K562 (cell line): ENCODE data around the gene FHIT. TPM values are rescaled to one million over a fixed set of nuclear protein-coding genes. Genes with fewer than 3 reads are reported as not detected.

Experiments used
- ATAC-seq: fragments of 200-7000 bp; cut with Tn5 transposase; 3 replicates; pipeline ENCODE4 v1.9.1; 2020; ENCODE audit warnings: moderate library complexity
- BruUV-seq: library from RNA; stranded (reverse); fragments of 400-500 nt; replicated peaks from 2 replicates; lab custom pipeline; 2021; lab: Mats Ljungman, UMichigan
- CTCF ChIA-PET: fragments of 300-600 bp; formaldehyde crosslinking; extraction: SDS; loops from one replicate; lab custom pipeline; 2021; ENCODE audit warnings: low intra/inter-chr PET ratio; lab: Yijun Ruan, JAX
- POLR2A ChIA-PET: fragments of 300-600, 350-650 bp; sonication (Branson Sonifier 250); formaldehyde crosslinking; extraction: SDS; loops from one replicate; lab custom pipeline; 2021; ENCODE audit warnings: antibody characterized with exemption, inconsistent platforms; lab: Yijun Ruan, JAX
- DNase-seq, 4 experiments: peaks; one replicate each; pipeline versions ENCODE4 v3.0.0 to v3.0.0-alpha.2; 2011 to 2018; ENCODE audit warnings: low spot score in 3 of 4, mixed read lengths in 3 of 4; ENCODE audit errors: extremely low read depth in 1 of 4
- FAIRE-seq: peaks from 2 replicates; lab custom pipeline; 2011; peaks lifted over from hg19 to GRCh38; lab: Jason Lieb, UNC
- H2AFZ ChIP-seq: 2 replicates; pipeline ENCODE4 v1.6.0; 2011; ENCODE audit warnings: low read depth, low read length, control low read depth, inconsistent platforms
- H3K27ac ChIP-seq: fragments of 200-600 bp; 3 replicates; pipeline ENCODE4 v1.8.0; 2011; ENCODE audit warnings: low read depth, mild to moderate bottlenecking, control low read depth, inconsistent platforms, low read length, moderate library complexity, mixed read lengths; ENCODE audit errors: extremely low read depth
- H3K27me3 ChIP-seq, 2 experiments: fragments of 300-600 bp in 1 of 2; 2 replicates in 1 of 2; 3 replicates in 1 of 2; pipeline versions ENCODE4 v1.6.0 to v1.8.0; 2011; ENCODE audit warnings: inconsistent platforms in 2 of 2, low read length in 2 of 2, mild to moderate bottlenecking in 1 of 2, mixed read lengths in 1 of 2, moderate library complexity in 1 of 2; ENCODE audit not compliant: control insufficient read depth in 2 of 2, insufficient read depth in 2 of 2
- H3K36me3 ChIP-seq: fragments of 300-600 bp; 3 replicates; pipeline ENCODE4 v1.8.0; 2011; ENCODE audit warnings: mild to moderate bottlenecking, low read length, inconsistent platforms; ENCODE audit not compliant: control insufficient read depth, insufficient read depth
- H3K4me1 ChIP-seq, 2 experiments: fragments of 200-600 bp in 1 of 2; replicated peaks in 1 of 2; 2 replicates in 1 of 2; 3 replicates in 1 of 2; pipeline versions ENCODE4 v1.5.1 to v1.8.0; 2011; ENCODE audit warnings: inconsistent platforms in 2 of 2, low read length in 2 of 2, mild to moderate bottlenecking in 1 of 2, mixed read lengths in 1 of 2, moderate library complexity in 1 of 2; ENCODE audit not compliant: control insufficient read depth in 2 of 2, insufficient read depth in 2 of 2
- H3K4me2 ChIP-seq: 2 replicates; pipeline ENCODE4 v1.6.1; 2011; ENCODE audit warnings: low read length, control low read depth, inconsistent platforms, mixed read lengths; ENCODE audit not compliant: insufficient read depth
- H3K4me3 ChIP-seq: fragments of 200-600 bp; sonication (generic), shearing (Covaris generic); 2 replicates; pipeline ENCODE4 v1.5.1; 2016; ENCODE audit warnings: control low read depth, inconsistent platforms
- H3K79me2 ChIP-seq: fragments of 200-600 bp; 3 replicates; pipeline ENCODE4 v1.8.0; 2011; ENCODE audit warnings: low read length, inconsistent platforms; ENCODE audit not compliant: control insufficient read depth, insufficient read depth
- H3K9ac ChIP-seq, 2 experiments: 2 replicates each; pipeline versions ENCODE4 v1.6.0 to v1.6.1; 2011; ENCODE audit warnings: low read depth in 2 of 2, low read length in 2 of 2, control low read depth in 1 of 2, inconsistent platforms in 1 of 2, mild to moderate bottlenecking in 1 of 2, mixed read lengths in 1 of 2; ENCODE audit not compliant: insufficient read depth in 1 of 2
- H3K9me1 ChIP-seq: one replicate; pipeline ENCODE4 v1.6.0; 2011; ENCODE audit warnings: inconsistent platforms, mild to moderate bottlenecking, low read length, moderate library complexity; ENCODE audit not compliant: control insufficient read depth, insufficient read depth
- H3K9me3 ChIP-seq: replicated peaks from 2 replicates; pipeline ENCODE4 v1.5.1; 2011; ENCODE audit warnings: low read depth, low read length, inconsistent platforms; ENCODE audit not compliant: control insufficient read depth, insufficient read depth
- H4K20me1 ChIP-seq: replicated peaks from 2 replicates; pipeline ENCODE4 v1.6.1; 2011; ENCODE audit warnings: low read length, inconsistent platforms, mixed read lengths; ENCODE audit not compliant: control insufficient read depth, insufficient read depth
- ATF4 ChIP-seq: fragments of 450-650 bp; formaldehyde crosslinking; IDR thresholded peaks from 2 replicates; pipeline ENCODE4 v1.4.0; 2022; ENCODE audit warnings: mild to moderate bottlenecking, moderate library complexity
- MITF ChIP-seq: IDR thresholded peaks from 2 replicates; pipeline ENCODE4 v1.6.1; 2014; ENCODE audit warnings: antibody characterized with exemption
- NKRF ChIP-seq: fragments of 450-650 bp; IDR thresholded peaks from 2 replicates; pipeline ENCODE4 v1.6.1; 2016; ENCODE audit warnings: borderline replicate concordance
- RBM34 ChIP-seq: fragments of 200-400 bp; formaldehyde crosslinking; IDR thresholded peaks from 2 replicates; pipeline ENCODE4 v1.6.1; 2018; ENCODE audit warnings: low read length, borderline replicate concordance; ENCODE audit not compliant: insufficient read depth
- ZFP36 ChIP-seq: fragments of 150-350 bp; IDR thresholded peaks from 2 replicates; pipeline ENCODE4 v1.6.1; 2018; ENCODE audit warnings: low read length, low read depth; ENCODE audit not compliant: partially characterized antibody
- ZNF217 ChIP-seq: sonication (generic); formaldehyde crosslinking; IDR thresholded peaks from 2 replicates; pipeline ENCODE4 v1.8.0; 2022; ENCODE audit warnings: mild to moderate bottlenecking, missing genetic modification reagents
- ZNF511 ChIP-seq: sonication (generic); formaldehyde crosslinking; IDR thresholded peaks from 2 replicates; pipeline ENCODE4 v1.8.0; 2022; ENCODE audit warnings: mild to moderate bottlenecking, missing genetic modification reagents
- ZNF740 ChIP-seq, 3 experiments: fragments of 200-800 bp in 1 of 3; sonication (Bioruptor generic) in 1 of 3; sonication (generic) in 1 of 3; formaldehyde crosslinking in 1 of 3; IDR thresholded peaks; 2 replicates each; pipeline versions ENCODE4 v1.6.1 to v1.8.0; 2016 to 2022; ENCODE audit warnings: mild to moderate bottlenecking in 2 of 3, missing compliant biosample characterization in 2 of 3, missing genetic modification characterization in 2 of 3, missing genetic modification reagents in 1 of 3
- WGBS: fragments of 100-300 bp; shearing (Covaris generic); methylation state at CpG from one replicate; pipeline ENCODE4 v1.1.6; 2016; ENCODE audit warnings: low coverage, mixed read lengths; ENCODE audit not compliant: insufficient coverage; ENCODE audit errors: missing lambda C conversion rate; 5-methylcytosine and 5-hydroxymethylcytosine counted together
- in situ Hi-C: fragments of 300-500 bp; cut with MboI; formaldehyde crosslinking; loops from 4 replicates; pipeline ENCODE4 v1.15.0; 2018; ENCODE audit warnings: inconsistent platforms, mixed read lengths
- intact Hi-C: fragments of 100-400 bp; cut with micrococcal nuclease; formaldehyde crosslinking; loops from 2 replicates; pipeline ENCODE4 v1.14.2; 2022
- polyA plus RNA-seq, 8 experiments: library from polyadenylated mRNA; depleted of rRNA in 4 of 8; stranded (reverse) in 5 of 8; unstranded in 3 of 8; fragments of >200 nt; fragmentation: Nextera tagmentation in 2 of 8; fragmentation: Illumina TruSeq in 1 of 8; extraction: Ambion mirVana in 2 of 8; extraction: Trizol in 1 of 8; gene quantifications; 2 replicates each; pipeline versions ENCODE4 v1.2.1 to v1.2.3, GENCODE V29; 2011 to 2014; ENCODE audit warnings: inconsistent platforms in 1 of 8, missing spikeins in 1 of 8
- total RNA-seq, 7 experiments: library from RNA; depleted of rRNA in 6 of 7; stranded (reverse); fragments of >200 nt in 6 of 7; fragmentation: Illumina TruSeq in 2 of 7; extraction: Trizol in 2 of 7; gene quantifications; 2 replicates each; pipeline versions ENCODE4 v1.2.1 to v1.2.3, GENCODE V29; 2011 to 2021; ENCODE audit warnings: low replicate concordance in 1 of 7

The FHIT gene
- total and polyA plus RNA-seq, 9 of the 15 experiments (the other 6 are each of a cell fraction or from before 2014, with no cell fraction given), result 1.7 to 9.1 (median 4.3) TPM

GRCh38 chr3:60206206-60206605 is 1045.0 kb downstream of the FHIT start:
- no TSS peak for BruUV-seq
- H3K9me3 ChIP-seq, result no peaks in the 10 kb centered on the region; the same call in 1 of the 2 replicates
- H3K27ac ChIP-seq, result no peak overlapping the region
- intact Hi-C loops (no loop called here), in situ Hi-C loops (no loop called here)
- H3K36me3 ChIP-seq, result no peaks in the 10 kb centered on the region
- H3K4me2 ChIP-seq, result no peak overlapping the region
- 48% methylated on average over 2 of the region's 2 CpGs for WGBS
- no peak overlapping the region for H3K9ac ChIP-seq
- no peaks in the 10 kb centered on the region for H3K9me1 ChIP-seq
- H3K79me2 ChIP-seq, result no peaks in the 10 kb centered on the region
- ATAC-seq (no peak), DNase-seq (no peak), FAIRE-seq (no peak)
- TF ChIP-seq NKRF (no peak), ZNF740 (CRISPR knock-in tag; IDR thresholded peaks at IDR 0.05) (no peak), ZNF740 (tag; IDR thresholded peaks at IDR 0.05) (no peak), ZNF511 (CRISPR knock-in tag) (no peak), MITF (no peak), ZFP36 (no peak), ZNF217 (CRISPR knock-in tag) (no peak), ATF4 (CRISPR knock-in tag) (no peak), RBM34 (no peak)
- no peaks in the 10 kb centered on the region for H4K20me1 ChIP-seq
- no peak overlapping the region for H3K4me3 ChIP-seq
- H3K4me1 ChIP-seq, result no peaks in the 10 kb centered on the region
- POLR2A ChIA-PET, result no interaction called here
- H3K27me3 ChIP-seq, result no peaks in the 10 kb centered on the region
- no peak overlapping the region for H2AFZ ChIP-seq
- CTCF ChIA-PET, result no interaction called here
